Measurements from ENCODE around the gene RTN4.
A peak's percentile ranks its signal among the peaks of the same experiment; 100 is the strongest.
"Not testable (repeated sequence)": the region's sequence is repeated elsewhere in the genome, so short reads cannot be mapped to it uniquely, and the experiment has no call there.

RTN4 gene

DNA sequence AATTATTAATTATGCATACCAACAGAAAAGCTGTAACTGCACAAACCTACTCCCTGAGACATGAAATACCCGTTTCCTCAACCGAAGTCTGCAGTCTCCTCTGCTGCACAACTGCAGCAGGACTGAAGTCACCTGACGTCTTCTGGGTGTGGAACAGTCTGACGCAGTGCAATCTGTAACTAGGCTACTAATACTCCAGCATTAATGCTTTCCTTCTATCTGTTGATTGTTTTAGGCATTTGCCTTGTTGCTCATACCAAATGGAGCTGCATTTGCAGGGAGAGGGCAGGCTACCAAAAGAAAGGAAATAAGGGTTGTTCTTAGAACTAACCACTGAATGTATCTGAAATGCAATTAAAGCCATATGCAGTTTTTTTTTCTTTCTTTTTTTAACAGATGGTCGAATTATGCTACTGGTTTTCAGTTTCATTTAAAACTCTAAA is 40.1 kb downstream of the RTN4 start:
- peak; percentile 26 for DNase-seq (ENCODE audit: low spot score)

DNA sequence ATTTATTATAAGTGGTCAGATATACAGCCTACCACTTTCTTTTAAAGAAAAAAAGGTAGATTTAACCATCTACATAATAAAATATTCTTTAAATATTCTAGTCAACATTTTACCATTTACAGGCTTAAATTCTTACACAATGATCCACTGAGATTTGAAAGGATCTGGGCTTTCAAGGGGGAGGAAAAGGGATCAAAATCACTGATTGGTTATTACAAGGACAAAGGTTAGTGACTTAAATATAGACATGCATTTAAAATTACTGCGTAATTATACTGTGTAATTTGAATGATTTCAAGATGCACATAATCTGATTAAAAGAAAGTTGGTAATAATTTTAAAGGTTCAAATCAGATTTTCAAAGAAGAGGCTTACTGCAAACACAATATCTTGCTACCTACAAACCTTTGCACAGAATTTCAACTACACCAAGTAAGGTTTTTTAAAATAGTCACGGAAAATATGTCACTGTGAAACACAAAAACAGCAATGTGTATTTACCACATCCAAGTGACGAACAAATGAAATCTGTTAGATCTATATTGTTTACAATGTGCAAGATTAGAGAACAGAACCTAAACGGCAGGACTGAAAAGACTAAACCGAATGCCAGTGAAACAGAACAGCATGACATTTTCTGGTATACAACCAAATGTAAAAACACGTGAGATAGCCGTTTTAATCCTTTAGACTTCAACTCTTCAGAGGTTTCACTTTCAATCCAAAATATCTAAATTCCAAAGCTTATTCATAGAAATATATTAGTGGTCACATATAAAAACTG is 40.8 kb downstream of the RTN4 start:
- no peak for DNase-seq (ENCODE audit: low spot score)

GRCh38 chr2:55006306-55006705 is 43.9 kb downstream of the RTN4 start:
- no peak for DNase-seq (ENCODE audit: low spot score)

DNA sequence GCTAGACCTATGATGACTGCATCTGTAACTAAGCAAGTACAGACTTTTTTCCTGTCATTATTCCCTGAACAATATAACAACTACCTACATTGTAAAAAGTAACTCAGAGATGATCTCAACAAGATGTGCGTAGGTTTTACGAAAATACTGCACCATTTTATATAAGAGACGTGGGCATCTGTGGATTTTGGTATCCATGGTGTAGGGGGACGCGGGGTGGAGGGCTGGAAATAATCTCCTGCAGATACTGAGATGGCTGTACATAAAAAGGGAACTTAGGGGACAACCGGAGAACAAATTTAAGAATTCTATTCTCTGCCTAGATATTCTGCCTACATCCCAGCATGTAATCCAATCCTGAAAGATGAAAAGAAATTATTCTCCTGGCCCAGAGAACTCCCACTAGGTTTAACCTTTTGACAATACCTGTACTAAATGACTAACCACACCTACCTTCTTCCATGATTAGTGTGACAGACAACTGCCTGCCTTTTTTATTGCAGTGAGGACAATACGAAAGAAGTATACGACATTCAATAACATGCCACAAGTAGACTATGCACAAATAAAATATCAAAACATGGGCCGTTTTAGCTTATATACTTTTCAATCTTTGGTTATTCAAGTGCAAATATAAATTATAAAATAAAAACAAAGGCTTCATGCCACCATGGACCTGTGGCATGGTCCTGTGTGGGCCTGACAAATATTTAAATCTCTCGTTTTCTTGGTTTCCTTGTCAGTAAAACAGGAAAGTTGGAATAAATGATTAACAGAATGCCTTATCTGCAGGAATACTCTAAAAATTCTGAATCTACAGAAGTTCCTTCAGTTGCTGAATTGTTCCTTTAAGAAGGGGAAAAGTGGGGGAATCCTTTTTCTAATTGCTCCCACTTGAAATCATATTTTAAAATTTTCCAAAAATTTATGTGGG is 46.3 kb downstream of the RTN4 start:
- DNase-seq (ENCODE audit: low spot score), result no peak

GRCh38 chr2:55001716-55002115 is 48.5 kb downstream of the RTN4 start:
- no peak for DNase-seq (ENCODE audit: low spot score)

- no peak for DNase-seq (ENCODE audit: low spot score)
Observed at GRCh38 chr2:55000341-55000740, 49.9 kb downstream of the RTN4 start.

DNA sequence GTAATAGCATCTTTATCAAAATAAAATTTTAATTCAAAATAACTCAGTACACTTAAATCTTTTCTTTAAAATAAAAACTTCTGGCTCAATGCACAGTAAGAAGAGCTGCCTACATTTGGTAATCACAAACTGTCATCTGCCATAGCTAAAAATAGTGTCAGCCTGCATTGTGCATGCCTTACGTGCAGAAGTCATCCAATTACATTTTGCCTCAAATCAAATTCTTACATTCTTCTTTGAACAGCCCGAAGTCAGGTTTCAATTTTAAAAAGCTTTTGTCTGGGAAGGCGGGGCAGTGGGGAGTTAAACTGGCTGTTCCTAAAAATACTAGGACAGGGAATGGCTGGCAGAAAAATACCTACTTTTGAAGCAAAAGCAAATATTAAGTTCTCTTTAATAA is 51.1 kb downstream of the RTN4 start:
- peak; percentile 43 for DNase-seq (ENCODE audit: low spot score)

DNA sequence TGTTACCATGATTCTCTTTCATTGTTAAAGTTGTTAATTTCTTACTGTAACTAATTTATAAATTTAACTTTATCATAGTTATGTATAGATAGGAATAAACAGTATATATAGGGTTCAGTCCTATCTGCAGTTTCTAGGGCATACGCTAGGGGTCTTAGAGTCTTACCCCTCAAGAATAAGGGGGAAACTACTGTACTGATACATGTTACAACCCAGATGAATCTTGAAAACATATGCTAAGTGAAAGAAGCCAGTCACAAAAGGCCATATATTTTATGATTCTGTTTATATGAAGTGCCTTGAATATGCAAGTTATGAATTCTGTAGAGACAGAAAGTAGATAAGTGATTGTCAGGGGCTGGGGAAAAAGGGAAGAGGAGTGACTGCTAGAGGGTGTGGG is 52.4 kb downstream of the RTN4 start:
- DNase-seq (ENCODE audit: low spot score), result no peak

DNA sequence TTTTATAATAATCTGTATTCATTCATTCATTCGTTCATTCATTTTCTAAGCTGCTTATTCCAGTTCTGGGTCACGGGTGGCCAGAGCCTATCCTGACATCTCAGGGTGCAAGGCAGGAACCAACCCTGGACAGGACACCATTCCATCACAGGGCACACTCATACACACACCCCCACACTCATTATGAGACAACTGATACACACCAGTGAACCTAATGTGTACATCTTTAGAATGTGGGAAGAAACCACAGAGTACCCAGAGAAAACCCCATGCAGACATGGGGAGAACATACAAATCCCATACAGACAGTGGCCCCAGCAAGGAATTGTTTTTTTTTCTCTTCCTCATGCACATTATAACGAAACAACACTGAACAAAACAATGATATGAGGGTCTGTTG is 54.7 kb downstream of the RTN4 start:
- DNase-seq (ENCODE audit: low spot score), result no peak

DNA sequence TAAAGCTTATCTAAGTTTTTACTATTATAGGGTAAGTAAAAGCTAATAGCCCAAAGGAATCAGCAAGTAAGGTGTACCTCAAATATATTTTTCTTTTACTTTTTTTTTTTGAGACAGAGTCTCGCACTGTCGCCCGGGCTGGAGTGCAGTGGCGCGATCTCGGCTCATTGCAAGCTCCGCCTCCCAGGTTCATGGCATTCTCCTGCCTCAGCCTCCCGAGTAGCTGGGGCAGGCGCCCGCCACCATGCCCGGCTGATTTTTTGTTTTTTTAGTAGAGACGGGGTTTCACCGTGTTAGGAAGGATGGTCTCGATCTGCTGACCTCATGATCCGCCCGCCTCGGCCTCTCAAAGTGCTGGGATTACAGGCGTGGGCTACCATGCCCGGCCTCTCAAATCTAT is 59.6 kb downstream of the RTN4 start:
- DNase-seq (ENCODE audit: low spot score), result not testable (repeated sequence)

DNA sequence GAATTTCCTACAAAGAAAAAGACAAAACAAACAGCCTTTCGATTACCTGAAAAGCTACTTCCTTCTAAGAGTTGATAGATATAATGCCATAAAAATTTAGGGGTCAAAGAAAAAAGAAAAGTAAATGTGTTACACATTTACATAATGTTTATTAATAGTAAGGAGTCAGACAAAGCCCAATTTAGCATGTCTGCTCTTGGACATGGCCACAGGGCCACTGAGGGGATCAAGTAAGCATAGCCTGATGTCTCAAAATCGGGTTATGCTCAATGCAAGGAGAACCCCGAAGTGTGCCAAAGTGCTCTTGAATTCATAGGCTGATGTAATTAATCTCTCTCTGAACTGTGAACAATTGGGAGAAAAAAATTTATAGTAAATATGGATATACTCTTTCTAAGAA is 61.6 kb downstream of the RTN4 start:
- DNase-seq (ENCODE audit: low spot score), result no peak

DNA sequence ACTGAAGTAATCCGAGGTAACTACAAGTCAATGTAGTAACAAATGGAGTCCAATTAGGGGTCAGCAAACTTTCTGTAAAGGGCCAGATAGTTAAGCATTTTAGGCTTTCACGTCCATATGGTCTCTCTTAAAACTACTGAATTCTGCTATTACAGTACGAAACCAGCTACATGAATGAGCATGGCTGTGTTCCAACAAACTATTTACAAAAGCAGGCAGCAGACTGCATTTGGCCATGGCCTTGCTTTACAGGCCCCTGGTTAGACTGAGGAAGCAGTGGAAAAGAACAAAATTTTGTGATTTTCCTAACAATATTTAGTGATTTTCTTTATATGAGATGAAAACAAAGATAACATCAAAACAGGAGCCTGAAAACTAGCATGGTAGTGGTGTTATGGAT is 64.0 kb downstream of the RTN4 start:
- no peak for DNase-seq (ENCODE audit: low spot score)

- no peak for DNase-seq (ENCODE audit: low spot score)
Observed at GRCh38 chr2:54984476-54984875, 65.8 kb downstream of the RTN4 start.

- DNase-seq (ENCODE audit: low spot score), result no peak
Observed at GRCh38 chr2:54983345-54984220, 66.7 kb downstream of the RTN4 start.

GRCh38 chr2:54981385-54981784 is 68.9 kb downstream of the RTN4 start:
- no peak for DNase-seq (ENCODE audit: low spot score)

DNA sequence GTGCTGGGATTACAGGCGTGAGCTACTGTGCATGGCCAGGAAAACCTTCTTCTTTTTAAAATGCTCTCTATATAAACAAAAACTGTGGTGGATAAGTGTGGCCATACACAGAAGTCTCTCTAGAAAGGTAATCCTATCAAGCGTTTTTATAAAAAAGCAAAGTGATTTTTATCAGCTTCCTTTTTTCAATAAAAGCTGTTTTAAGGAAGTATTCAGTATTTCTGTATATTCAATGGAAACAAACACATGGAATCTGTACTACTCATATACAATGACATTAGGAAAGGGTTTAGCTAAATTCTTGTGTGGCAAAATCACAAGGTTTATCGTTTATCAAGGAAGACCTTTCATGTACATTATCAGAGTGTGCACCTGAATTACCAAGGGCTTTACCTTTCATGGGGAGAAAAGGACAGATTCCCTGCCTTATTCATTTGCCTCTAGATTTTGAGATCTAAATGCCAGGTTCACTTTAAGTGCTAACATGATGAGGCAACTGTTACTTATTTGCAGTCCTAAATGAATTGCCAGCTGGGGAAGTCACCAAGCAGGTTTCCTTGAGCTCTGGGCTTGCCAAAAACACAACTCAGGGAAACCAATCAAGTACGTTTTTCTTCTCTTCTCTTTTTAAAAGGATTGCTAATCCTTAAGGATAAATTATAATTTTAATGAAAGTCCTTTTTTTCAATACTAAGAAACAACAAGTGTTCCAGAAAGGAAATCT is 70.8 kb downstream of the RTN4 start:
- DNase-seq (ENCODE audit: low spot score), result no peak

GRCh38 chr2:54977149-54977548 is 73.1 kb downstream of the RTN4 start:
- DNase-seq (ENCODE audit: low spot score), result no peak

DNA sequence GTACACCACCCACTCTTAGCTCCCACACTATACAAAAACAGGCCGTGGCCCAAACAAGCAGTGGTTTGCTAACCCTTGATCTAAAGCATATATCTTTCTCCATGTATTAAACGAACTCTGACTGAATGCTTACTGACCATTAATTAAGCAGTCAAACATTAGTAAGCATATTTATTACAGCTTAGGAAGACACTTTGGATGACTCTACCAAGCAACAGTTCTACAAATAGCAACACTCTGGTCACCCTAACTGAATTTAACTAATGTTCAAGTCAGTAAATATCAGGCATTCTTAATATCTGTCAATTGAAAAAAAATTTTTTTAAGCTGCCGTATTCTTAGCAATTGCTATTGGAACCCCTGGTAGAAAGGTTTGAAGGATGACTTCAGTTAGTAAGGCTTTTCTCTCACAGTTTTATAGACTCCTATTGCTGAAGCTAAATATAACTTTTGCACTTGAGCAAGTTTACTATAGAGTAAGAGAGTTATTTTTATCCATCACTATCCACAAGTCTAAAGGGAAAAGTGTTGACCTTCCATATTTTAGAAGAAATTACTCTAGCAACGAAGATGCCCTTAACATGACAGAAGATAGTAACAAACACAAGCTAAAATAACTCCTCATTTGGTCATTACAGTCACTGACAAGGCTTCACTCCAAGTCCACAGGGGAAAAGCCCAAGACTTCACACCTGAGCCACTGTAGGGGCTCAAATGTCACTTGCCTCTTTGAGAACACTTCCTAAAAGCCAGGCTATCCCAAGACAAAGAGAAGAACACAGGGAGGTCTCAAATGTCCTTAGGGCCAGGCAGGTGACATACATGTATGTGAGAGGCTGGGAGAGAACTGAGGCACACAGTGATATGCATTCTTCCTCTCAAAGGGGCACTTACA is 74.4 kb downstream of the RTN4 start:
- no peak for DNase-seq (ENCODE audit: low spot score)

DNA sequence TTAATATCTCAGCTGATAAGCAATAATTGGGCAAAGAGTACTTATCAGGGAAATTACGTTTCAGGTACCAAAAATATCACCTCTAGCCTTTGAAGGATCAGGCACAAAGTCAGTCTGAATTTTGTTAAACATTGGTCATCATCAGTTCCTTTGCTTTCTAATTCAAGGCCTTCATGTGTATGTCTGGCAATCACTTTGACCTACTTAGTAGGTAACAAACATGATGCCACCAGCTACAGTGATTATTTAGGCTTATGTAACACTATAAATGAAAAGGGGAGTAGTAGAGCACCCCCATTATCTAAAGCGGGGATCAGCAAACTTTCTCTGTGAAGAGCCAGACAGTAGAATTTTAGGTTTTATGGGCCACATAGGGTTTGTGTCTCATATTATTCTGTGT is 75.1 kb downstream of the RTN4 start:
- DNase-seq (ENCODE audit: low spot score), result no peak

- DNase-seq (ENCODE audit: low spot score), result no peak
Observed at GRCh38 chr2:54969940-54970338, 80.3 kb downstream of the RTN4 start.
